ENCODE results near the gene NSUN4.

- TF ChIP-seq CTCF (IDR thresholded peaks at IDR 0.05) (no peak), POLR2A (IDR thresholded peaks at IDR 0.05) (no peak)
These were observed 45.3 kb upstream of the NSUN4 start for GRCh38 chr1:46295306-46295705.
